Smooth muscle cell (in vitro differentiated cells): ENCODE measurements around the gene FAM181B. TPM values are rescaled to one million over a fixed set of nuclear protein-coding genes. Genes with fewer than 3 reads are reported as not detected.
A peak's percentile ranks its signal among the peaks of the same experiment; 100 is the strongest.

Source experiments
- DNase-seq: peaks from one replicate; lab custom pipeline; 2025; ENCODE audit not compliant: unreplicated experiment; lab: John Stamatoyannopoulos, UW
- H2AFZ ChIP-seq: fragments of 200-600 bp; sonication (generic); 2 replicates; pipeline ENCODE4 v1.6.0; 2016; ENCODE audit warnings: antibody characterized with exemption, low read depth, mild to moderate bottlenecking
- H3F3A ChIP-seq: fragments of 200-600 bp; sonication (generic); 2 replicates; pipeline ENCODE4 v1.6.0; 2017; ENCODE audit warnings: antibody characterized with exemption, low read depth
- H3K27ac ChIP-seq: fragments of 200-600 bp; sonication (generic); 2 replicates; pipeline ENCODE4 v1.5.1; 2016; ENCODE audit warnings: low read depth, mild to moderate bottlenecking
- H3K27me3 ChIP-seq: fragments of 200-600 bp; sonication (generic); 2 replicates; pipeline ENCODE4 v1.6.1; 2016; ENCODE audit warnings: low read depth, mild to moderate bottlenecking
- H3K36me3 ChIP-seq: fragments of 200-600 bp; sonication (generic); 2 replicates; pipeline ENCODE4 v1.5.1; 2016; ENCODE audit warnings: low read depth
- H3K4me1 ChIP-seq: fragments of 200-600 bp; sonication (generic); 2 replicates; pipeline ENCODE4 v1.5.1; 2016; ENCODE audit warnings: low read depth
- H3K4me2 ChIP-seq: fragments of 200-600 bp; sonication (generic); 2 replicates; pipeline ENCODE4 v1.6.0; 2016; ENCODE audit warnings: mild to moderate bottlenecking
- H3K4me3 ChIP-seq: fragments of 200-600 bp; sonication (generic); 2 replicates; pipeline ENCODE4 v1.5.1; 2016; ENCODE audit warnings: mild to moderate bottlenecking
- H3K79me2 ChIP-seq: fragments of 200-600 bp; sonication (generic); 2 replicates; pipeline ENCODE4 v1.6.0; 2016; ENCODE audit warnings: low read depth, mild to moderate bottlenecking
- H3K9ac ChIP-seq: fragments of 200-600 bp; sonication (generic); 2 replicates; pipeline ENCODE4 v1.6.0; 2016; ENCODE audit warnings: low read depth
- H3K9me3 ChIP-seq: fragments of 200-600 bp; sonication (generic); replicated peaks from 2 replicates; pipeline ENCODE4 v1.5.1; 2016; ENCODE audit warnings: low read depth
- H4K20me1 ChIP-seq: fragments of 200-600 bp; sonication (generic); 2 replicates; pipeline ENCODE4 v1.6.0; 2016; ENCODE audit warnings: low read depth
- WGBS: methylation state at CpG from one replicate; pipeline ENCODE4 v1.1.7; 2016; ENCODE audit warnings: low lambda C conversion rate; 5-methylcytosine and 5-hydroxymethylcytosine counted together
- polyA plus RNA-seq: library from polyadenylated mRNA; unstranded; fragments of >200 nt; fragmentation: Nextera tagmentation; extraction: Ambion mirVana; gene quantifications from 2 replicates; pipeline ENCODE4 v1.2.1, GENCODE V29; 2016
- total RNA-seq: library from RNA; depleted of rRNA; stranded (reverse); fragments of >200 nt; gene quantifications from 2 replicates; pipeline ENCODE4 v1.2.3, GENCODE V29; 2014
- TF ChIP-seq, protein P1 (sequence below): fragments of 200-600 bp; sonication (generic); IDR thresholded peaks from 2 replicates; pipeline ENCODE4 v1.5.1; 2017; ENCODE audit warnings: borderline replicate concordance, mild to moderate bottlenecking, antibody characterized with exemption; ENCODE audit not compliant: insufficient read depth, poor library complexity, severe bottlenecking

The FAM181B gene
- total and polyA plus RNA-seq, 2 experiments from 2014 or later: not detected

DNA sequence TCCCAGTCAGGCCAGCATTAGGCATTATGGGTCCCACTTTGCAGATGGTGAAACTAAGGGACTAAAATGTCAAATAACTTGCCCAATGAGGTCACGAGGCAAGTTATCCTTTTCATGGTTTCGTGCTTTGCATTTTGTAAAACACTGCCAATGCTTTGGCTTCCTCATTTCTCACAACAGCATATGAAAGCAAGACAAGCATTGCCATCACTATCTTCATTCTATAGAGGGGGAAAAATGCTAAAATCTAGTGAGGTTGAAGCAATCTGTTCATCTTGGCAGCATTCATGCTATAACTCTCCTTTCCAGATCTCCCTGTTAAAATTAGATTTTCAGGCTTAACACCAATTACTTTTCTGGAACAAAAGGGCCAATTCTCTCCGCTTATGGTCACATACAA lies 14.8 kb downstream of the FAM181B start:
- 68% methylated on average over 3 of the region's 3 CpGs for WGBS

DNA sequence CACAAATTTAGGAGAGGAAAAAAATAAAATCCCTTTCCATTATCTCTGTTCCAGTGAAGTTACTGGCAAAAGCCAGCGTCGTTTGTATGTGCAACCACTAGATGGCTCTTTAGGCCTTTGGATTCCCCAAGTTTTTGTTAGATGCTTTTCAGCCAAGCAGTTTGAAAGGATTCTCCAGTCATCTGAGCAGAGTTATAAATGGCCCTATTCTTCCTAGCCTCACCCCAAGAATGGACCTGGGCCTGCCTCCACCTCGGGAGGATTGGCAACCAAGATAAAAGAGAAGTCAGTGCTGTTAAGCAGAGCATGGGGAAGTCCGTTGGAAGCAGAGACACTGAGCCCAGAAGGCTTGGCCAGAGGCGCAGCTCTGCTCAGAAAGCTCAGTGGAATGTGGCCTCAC lies 15.4 kb downstream of the FAM181B start:
- Histone ChIP-seq H3K4me3 (no peak overlapping the region), H3K36me3 (no peaks in the 10 kb centered on the region), H4K20me1 (no peaks in the 10 kb centered on the region), H3K27me3 (peaks cover under 1% of the 10 kb centered on the region), H3K9me3 (no peaks in the 10 kb centered on the region), H2AFZ (peak overlapping the region; percentile 28), H3K4me1 (no peaks in the 10 kb centered on the region), H3K4me2 (no peak overlapping the region), H3K9ac (no peak overlapping the region), H3K27ac (no peak overlapping the region), H3F3A (no peaks in the 10 kb centered on the region), H3K79me2 (no peaks in the 10 kb centered on the region)
- 28% methylated on average over 5 of the region's 5 CpGs for WGBS
- TF ChIP-seq, protein P1, sequence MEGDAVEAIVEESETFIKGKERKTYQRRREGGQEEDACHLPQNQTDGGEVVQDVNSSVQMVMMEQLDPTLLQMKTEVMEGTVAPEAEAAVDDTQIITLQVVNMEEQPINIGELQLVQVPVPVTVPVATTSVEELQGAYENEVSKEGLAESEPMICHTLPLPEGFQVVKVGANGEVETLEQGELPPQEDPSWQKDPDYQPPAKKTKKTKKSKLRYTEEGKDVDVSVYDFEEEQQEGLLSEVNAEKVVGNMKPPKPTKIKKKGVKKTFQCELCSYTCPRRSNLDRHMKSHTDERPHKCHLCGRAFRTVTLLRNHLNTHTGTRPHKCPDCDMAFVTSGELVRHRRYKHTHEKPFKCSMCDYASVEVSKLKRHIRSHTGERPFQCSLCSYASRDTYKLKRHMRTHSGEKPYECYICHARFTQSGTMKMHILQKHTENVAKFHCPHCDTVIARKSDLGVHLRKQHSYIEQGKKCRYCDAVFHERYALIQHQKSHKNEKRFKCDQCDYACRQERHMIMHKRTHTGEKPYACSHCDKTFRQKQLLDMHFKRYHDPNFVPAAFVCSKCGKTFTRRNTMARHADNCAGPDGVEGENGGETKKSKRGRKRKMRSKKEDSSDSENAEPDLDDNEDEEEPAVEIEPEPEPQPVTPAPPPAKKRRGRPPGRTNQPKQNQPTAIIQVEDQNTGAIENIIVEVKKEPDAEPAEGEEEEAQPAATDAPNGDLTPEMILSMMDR: peak; percentile 77
- DNase-seq: no peak

More for the DNA sequence above, 14.8 kb downstream of the FAM181B start:
- Histone ChIP-seq H3K4me3 (no peak overlapping the region), H4K20me1 (no peaks in the 10 kb centered on the region), H3K9ac (no peak overlapping the region), H2AFZ (no peak overlapping the region), H3K4me1 (no peaks in the 10 kb centered on the region), H3K36me3 (no peaks in the 10 kb centered on the region), H3K9me3 (no peaks in the 10 kb centered on the region), H3K27me3 (no peaks in the 10 kb centered on the region), H3K79me2 (no peaks in the 10 kb centered on the region), H3F3A (no peaks in the 10 kb centered on the region), H3K4me2 (no peak overlapping the region), H3K27ac (no peak overlapping the region)
- DNase-seq: no peak
- TF ChIP-seq, protein P1: no peak

DNA sequence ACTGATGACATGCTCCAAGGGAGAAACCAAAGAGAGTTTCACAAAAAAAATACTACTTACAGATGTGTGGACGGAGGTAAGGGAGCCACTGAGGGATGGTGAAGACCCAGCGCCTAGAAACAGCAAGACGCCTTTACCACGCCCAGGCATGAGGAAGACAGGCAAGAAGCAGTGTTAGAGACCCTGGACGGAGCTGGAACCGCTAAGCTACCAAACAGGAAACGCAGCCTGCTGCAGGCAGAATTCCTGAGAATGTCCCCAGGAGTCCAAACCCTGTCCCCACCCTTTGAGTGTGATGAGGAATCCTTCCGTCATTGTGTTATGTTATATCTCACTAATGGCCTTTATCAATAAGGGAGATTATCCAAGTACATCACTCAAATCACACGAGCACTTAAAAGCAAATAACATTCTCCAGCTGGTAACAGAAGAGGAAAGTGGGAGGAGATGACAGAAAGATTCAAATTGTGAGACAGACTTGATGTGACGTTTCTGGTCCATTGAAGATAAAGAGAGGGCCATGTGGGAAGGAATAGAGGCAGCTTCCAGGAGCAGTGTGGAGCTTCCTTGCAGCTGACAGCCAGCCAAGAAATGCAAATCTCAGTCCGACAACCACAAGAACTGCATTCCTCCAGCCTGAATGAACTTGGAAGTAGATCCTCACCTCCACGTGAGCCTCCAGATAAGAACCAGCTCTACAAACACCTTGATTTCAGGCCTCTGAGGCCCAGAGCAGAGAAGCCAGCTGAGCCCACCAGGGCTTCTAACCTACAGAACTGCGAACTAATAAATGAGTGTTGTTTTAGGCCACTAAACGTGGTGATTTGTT lies 19.1 kb downstream of the FAM181B start:
- TF ChIP-seq, protein P1: no peak
- Histone ChIP-seq H3K9ac (no peak overlapping the region), H3K4me3 (no peak overlapping the region), H2AFZ (peak overlapping the region; percentile 34), H3K27me3 (peaks cover 5% of the 10 kb centered on the region), H4K20me1 (no peaks in the 10 kb centered on the region), H3K36me3 (no peaks in the 10 kb centered on the region), H3K4me1 (no peaks in the 10 kb centered on the region), H3F3A (no peaks in the 10 kb centered on the region), H3K79me2 (no peaks in the 10 kb centered on the region), H3K9me3 (no peaks in the 10 kb centered on the region), H3K4me2 (peak overlapping the region; percentile 18), H3K27ac (no peak overlapping the region)
- no peak for DNase-seq
- WGBS: 30% methylated on average over 14 of the region's 14 CpGs

DNA sequence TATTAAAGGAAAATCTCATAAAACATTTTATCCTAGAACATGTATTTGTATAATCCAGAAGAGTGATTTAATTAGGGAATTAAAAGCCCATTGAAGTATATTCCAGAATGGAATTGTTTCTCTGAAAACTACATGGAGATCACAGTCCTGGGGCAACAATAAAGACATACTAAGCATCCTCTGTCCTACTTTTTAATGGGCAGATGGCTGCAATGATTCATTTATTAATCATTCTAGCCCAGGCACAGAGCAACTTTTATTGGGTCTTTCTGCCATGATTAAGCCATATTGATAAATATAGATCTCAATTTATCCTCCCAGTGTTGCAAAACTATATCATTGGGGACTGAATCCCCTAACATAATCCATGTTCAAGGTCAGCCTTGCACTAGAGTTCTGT lies 22.0 kb downstream of the FAM181B start:
- Histone ChIP-seq H3K79me2 (no peaks in the 10 kb centered on the region), H3K27me3 (peaks cover 5% of the 10 kb centered on the region), H3K4me3 (no peak overlapping the region), H4K20me1 (no peaks in the 10 kb centered on the region), H2AFZ (no peak overlapping the region), H3K27ac (no peak overlapping the region), H3F3A (no peaks in the 10 kb centered on the region), H3K36me3 (no peaks in the 10 kb centered on the region), H3K9ac (no peak overlapping the region), H3K9me3 (no peaks in the 10 kb centered on the region), H3K4me2 (no peak overlapping the region), H3K4me1 (no peaks in the 10 kb centered on the region)
- DNase-seq: no peak
- TF ChIP-seq, protein P1: no peak
